CD4-positive, alpha-beta T cell treated with Interleukin-10 for 1 hour (primary cell): ENCODE data around the gene CDH5.
"Not testable (repeated sequence)": the region's sequence is repeated elsewhere in the genome, so short reads cannot be mapped to it uniquely, and the experiment has no call there.

Source experiments
- DNase-seq: peaks from one replicate; pipeline ENCODE4 v3.0.0-alpha.2; 2020

The CDH5 gene

DNA sequence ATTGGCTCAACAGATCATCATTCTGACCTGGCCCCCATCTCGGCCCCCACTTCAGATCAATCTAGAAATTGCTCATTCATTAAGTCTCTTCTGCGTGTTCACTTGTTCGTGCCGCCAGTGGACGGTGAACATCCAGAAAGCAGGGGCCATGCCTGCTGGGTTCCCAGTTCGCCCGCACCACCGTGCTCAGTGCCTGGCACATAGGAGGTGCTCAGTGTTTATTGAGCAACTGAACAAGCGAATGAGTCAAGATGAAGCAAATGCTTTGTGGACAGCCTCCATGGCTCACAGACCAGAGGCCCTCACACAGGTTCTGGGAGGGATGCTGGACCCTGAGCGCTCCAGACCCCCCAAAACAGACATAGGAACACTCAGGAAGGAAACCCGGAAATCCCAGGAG is 74.5 kb downstream of the CDH5 start:
- no peak for DNase-seq

DNA sequence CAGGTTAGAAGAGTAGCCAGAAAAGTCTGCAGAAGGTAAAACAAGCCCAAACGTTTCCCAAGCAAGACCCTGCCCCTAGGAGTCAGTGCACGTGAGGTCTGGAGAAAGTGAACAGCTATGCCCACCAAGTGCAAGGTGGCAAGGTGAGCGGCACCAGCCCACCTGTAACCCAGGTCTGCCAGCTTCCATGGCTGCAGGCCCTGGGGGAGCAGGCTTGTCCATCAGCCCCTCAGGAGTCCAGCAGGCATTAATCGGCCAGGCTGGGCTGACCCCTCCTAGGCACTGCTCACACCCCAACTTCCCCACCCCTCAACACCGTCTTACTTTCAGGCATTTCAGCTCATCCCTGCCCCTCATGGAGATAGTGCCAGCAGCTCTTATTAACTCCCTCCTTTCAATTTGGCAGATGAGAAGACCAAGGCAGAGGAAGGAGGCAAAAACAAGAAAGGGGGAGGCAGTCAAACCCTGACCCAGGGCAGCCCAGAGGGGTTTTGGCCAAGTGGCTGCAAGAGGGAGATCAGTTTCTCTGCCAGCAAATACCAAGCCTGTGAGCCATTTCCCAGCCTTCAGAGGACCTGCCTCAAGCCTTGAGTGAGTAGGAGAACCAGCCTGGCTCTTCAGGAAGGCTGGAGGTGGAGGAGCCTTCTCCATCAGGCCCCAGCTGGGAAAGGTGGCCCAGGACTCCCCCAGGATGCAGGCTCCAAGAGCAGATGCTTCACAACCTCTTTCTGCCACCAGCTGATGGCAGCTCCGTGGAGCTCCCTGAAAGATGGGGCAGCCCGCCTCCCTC is 75.3 kb downstream of the CDH5 start:
- DNase-seq = no peak

DNA sequence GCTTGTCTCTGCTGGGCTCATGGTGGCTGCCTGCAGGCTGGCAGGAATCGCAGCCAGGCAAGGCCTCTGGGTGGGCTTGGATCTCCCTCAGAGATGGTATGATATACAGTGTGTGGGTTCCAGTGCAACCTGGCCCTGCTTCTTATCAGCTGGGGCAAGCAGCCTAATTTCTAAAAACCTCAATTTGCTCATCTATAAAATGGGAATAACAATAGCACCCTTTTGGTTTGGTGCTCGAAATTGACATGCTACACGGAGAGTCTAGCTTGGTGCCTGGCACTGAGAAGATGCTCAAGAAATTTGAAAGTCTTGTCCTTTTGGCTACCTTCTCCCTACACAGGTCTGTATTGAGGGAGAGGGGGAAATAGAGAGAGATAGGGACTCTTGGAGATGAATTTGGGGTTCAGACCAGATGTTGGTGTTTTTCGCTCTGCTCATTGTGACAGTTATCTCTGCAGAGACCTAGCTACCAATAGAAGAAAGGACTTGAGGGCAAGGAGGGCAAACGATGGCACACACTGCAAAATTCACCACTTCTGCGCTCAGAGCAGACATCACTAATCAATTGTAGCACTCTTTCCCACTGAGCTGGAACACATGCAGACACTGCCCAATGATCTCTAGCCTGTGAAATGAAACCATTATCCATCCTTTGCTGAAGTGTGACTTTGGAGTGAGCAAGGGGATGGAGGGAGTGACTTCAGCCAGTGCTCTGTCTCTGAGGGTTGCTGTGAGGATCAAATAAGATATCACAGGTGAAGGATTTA is 76.2 kb downstream of the CDH5 start:
- DNase-seq = no peak

DNA sequence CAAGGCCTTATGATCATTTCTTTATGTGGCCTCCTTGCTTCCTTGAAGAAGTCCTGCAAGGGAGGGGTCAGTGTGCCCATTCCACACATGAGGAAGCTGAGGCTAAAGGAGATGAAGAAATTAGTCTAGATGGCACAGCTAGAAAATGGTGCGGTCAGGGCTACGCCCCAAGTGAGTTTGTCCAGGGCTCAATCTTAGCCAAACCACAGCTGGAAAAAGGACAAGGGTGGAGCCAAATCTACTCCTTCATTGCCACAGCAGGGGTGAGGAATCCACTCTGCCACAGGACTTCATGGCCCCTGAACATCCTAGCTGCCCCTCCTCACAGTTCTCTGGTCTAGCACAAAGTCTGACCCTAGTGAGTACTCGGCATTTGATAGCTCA is 76.8 kb downstream of the CDH5 start:
- DNase-seq = no peak

DNA sequence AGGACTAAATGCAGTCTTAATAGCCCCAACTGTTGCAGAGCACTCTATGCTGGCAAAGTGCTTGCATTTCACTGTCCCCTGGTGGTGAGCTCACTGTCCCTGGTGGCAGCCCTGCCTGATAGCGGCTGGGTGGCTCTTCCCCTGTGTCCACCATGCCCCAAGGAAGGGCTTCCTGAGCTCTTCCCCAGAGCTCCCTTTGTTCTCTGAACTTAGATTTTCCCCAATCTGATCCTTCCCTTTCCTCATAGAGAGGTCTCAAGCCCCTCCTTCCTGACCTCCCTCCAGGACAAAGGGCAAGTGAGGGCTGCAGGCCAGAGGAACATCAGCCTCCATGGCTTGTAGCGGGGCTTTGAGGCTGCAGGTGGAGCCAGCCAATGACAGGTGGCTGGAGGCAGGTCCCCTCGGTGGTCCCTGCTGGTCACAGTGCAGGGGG is 77.6 kb downstream of the CDH5 start:
- no peak for DNase-seq

DNA sequence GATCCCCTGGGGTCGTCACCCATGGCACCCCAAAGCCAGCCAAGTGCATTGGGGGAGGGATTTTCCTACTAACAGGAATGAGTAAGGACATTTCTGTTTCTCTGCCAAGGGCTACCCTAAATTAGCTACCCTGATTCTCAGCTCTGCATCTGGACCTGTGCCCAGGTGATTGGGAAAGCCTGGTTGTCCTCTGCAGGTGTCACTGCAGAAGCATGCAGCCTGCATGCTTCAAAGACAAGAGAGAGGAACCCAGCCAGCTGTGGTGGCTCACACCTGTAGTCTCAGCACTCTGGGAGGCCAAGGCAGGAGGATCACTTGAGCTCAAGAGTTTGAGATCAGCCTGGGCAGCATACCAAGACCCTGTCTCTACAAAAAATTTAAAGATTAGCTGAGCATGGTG is 80.2 kb downstream of the CDH5 start:
- no peak for DNase-seq

DNA sequence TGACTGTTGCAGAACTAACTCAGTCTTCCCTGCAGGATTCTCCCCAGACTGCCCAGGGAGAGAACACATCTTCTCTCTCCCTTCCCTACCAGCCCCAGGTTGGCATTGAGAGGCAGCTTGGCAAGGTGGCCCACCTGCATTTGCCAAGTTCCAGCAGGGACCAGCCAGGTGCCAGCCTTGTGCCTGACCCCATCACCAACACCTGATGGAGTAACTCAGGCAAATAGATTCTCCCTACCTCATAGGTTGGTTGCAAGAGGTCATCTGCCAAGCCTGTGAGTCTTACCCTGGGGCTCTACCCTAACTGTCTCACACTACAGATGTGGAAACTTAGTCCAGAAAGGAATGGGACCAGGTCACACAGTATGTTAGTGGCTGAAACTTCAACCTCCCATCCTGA is 81.0 kb downstream of the CDH5 start:
- DNase-seq = no peak

DNA sequence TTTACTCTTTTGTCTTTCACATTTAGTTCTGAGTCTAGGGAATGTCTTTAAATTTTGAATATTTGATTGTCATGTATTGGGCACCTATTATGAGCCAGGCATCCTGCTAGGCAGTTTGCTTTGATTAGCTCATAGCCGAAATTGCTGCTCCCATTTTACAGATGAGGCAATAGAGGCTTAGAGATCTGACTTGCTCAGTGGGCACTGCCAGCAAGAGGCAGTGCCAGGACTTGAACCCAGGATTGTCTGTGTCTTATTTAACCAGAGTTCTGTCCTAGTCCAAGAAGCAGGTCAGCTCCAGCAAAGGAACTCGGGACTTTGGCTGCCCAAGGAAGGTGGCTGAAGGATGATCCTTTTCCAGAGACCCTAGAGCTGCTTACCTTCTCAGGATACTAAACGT is 85.1 kb downstream of the CDH5 start:
- no peak for DNase-seq

DNA sequence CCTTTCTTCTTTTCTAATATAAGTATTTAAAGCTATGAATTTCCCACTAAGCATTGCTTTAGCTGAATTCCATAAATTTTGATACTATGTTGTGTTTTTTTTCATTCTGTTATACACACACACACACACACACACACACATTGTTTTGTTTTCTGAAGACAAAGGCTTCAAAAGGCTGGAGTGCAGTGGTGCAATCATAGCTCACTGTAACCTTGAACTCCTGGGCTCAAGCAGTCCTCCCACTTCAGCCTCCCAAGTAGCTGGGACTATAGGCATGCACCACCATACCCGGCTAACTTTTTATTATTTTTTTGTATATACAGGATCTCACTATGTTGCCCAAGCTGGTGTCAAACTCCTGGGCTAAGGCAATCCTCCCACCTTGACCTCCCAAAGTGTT is 86.7 kb downstream of the CDH5 start:
- DNase-seq = not testable (repeated sequence)
